Hypothalamus (tissue), 51 donors: Measurements from ENCODE around the gene SFT2D3.

ENCODE experiments used
- DNase-seq, 51 donors: peaks; one replicate each; lab custom pipeline; 2025; lab: John Stamatoyannopoulos, UW

Gene SFT2D3

GRCh38 chr2:127664065-127664894 is 37.0 kb upstream of the SFT2D3 start:
- DNase-seq: no peak

- DNase-seq: no peak
Observed at GRCh38 chr2:127664895-127665225, 36.4 kb upstream of the SFT2D3 start.

GRCh38 chr2:127665267-127665893 is 35.9 kb upstream of the SFT2D3 start:
- no peak for DNase-seq

GRCh38 chr2:127669056-127669455 is 32.2 kb upstream of the SFT2D3 start:
- no peak for DNase-seq

GRCh38 chr2:127670055-127670956 is 31.0 kb upstream of the SFT2D3 start:
- no peak for DNase-seq

GRCh38 chr2:127670957-127671290 is 30.4 kb upstream of the SFT2D3 start:
- no peak for DNase-seq

- DNase-seq: no peak
Observed at GRCh38 chr2:127671557-127672302, 29.6 kb upstream of the SFT2D3 start.

GRCh38 chr2:127672341-127673224 is 28.7 kb upstream of the SFT2D3 start:
- no peak for DNase-seq

- no peak for DNase-seq
Observed at GRCh38 chr2:127673291-127674069, 27.8 kb upstream of the SFT2D3 start.

GRCh38 chr2:127674241-127675209 is 26.8 kb upstream of the SFT2D3 start:
- DNase-seq: no peak

GRCh38 chr2:127675331-127676261 is 25.7 kb upstream of the SFT2D3 start, which contains the start of gene LIMS2:
Gene LIMS2, minus strand, starts transcription at chr2:127675530. Its CDS starts 506 bp downstream, at chr2:127675024.
- peak in 3 of 51 donors; percentile 28 to 47 (median 35) for DNase-seq

- DNase-seq: no peak
Observed at GRCh38 chr2:127676906-127677305, 24.4 kb upstream of the SFT2D3 start.

GRCh38 chr2:127678531-127678930 is 22.8 kb upstream of the SFT2D3 start:
- no peak for DNase-seq

GRCh38 chr2:127678991-127679390 is 22.3 kb upstream of the SFT2D3 start:
- DNase-seq: no peak

- no peak for DNase-seq
Observed at GRCh38 chr2:127679680-127680361, 21.5 kb upstream of the SFT2D3 start.
